Measurements from ENCODE around the gene DLG2.

DLG2 gene

GRCh38 chr11:84719935-84720577 lies 907.1 kb downstream of the DLG2 start:
- DNase-seq = no peak

- DNase-seq = no peak
These were observed 912.8 kb downstream of the DLG2 start for GRCh38 chr11:84714316-84714780.

GRCh38 chr11:84691830-84692229 lies 935.3 kb downstream of the DLG2 start:
- DNase-seq = no peak

GRCh38 chr11:84687433-84687832 lies 939.7 kb downstream of the DLG2 start:
- no peak for DNase-seq

GRCh38 chr11:84686716-84687115 lies 940.4 kb downstream of the DLG2 start:
- DNase-seq = no peak

GRCh38 chr11:84685976-84686375 lies 941.2 kb downstream of the DLG2 start:
- no peak for DNase-seq

- no peak for DNase-seq
These were observed 942.0 kb downstream of the DLG2 start for GRCh38 chr11:84685149-84685548.

- no peak for DNase-seq
These were observed 945.7 kb downstream of the DLG2 start for GRCh38 chr11:84681456-84681855.

GRCh38 chr11:84675396-84676025 lies 951.6 kb downstream of the DLG2 start:
- DNase-seq = no peak

- no peak for DNase-seq
These were observed 953.4 kb downstream of the DLG2 start for GRCh38 chr11:84673753-84674152.

GRCh38 chr11:84671325-84671999 lies 955.7 kb downstream of the DLG2 start:
- DNase-seq = no peak

- no peak for DNase-seq
These were observed 963.4 kb downstream of the DLG2 start for GRCh38 chr11:84663731-84664130.

- no peak for DNase-seq
These were observed 966.7 kb downstream of the DLG2 start for GRCh38 chr11:84660257-84660977.

GRCh38 chr11:84655712-84656111 lies 971.4 kb downstream of the DLG2 start:
- no peak for DNase-seq

GRCh38 chr11:84648471-84648870 lies 978.7 kb downstream of the DLG2 start:
- DNase-seq = no peak

GRCh38 chr11:84645988-84646694 lies 981.0 kb downstream of the DLG2 start:
- no peak for DNase-seq

GRCh38 chr11:84642500-84642899 lies 984.6 kb downstream of the DLG2 start:
- DNase-seq = no peak

GRCh38 chr11:84634309-84634708 lies 992.8 kb downstream of the DLG2 start:
- DNase-seq = no peak

- no peak for DNase-seq
These were observed 998.1 kb downstream of the DLG2 start for GRCh38 chr11:84628871-84629620.

GRCh38 chr11:84626256-84626655 lies 1000.9 kb downstream of the DLG2 start:
- no peak for DNase-seq

GRCh38 chr11:84612645-84613044 lies 1014.5 kb downstream of the DLG2 start:
- no peak for DNase-seq

GRCh38 chr11:84608837-84609196 lies 1018.3 kb downstream of the DLG2 start:
- DNase-seq = no peak
